Right kidney (tissue), 1 donor: ENCODE measurements around the gene GRAMD1A.
"Not testable (repeated sequence)": the region's sequence is repeated elsewhere in the genome, so short reads cannot be mapped to it uniquely, and the experiment has no call there.

Experiments
- DNase-seq: peaks from one replicate; pipeline ENCODE4 v3.0.0-alpha.2; 2016

The GRAMD1A gene

DNA sequence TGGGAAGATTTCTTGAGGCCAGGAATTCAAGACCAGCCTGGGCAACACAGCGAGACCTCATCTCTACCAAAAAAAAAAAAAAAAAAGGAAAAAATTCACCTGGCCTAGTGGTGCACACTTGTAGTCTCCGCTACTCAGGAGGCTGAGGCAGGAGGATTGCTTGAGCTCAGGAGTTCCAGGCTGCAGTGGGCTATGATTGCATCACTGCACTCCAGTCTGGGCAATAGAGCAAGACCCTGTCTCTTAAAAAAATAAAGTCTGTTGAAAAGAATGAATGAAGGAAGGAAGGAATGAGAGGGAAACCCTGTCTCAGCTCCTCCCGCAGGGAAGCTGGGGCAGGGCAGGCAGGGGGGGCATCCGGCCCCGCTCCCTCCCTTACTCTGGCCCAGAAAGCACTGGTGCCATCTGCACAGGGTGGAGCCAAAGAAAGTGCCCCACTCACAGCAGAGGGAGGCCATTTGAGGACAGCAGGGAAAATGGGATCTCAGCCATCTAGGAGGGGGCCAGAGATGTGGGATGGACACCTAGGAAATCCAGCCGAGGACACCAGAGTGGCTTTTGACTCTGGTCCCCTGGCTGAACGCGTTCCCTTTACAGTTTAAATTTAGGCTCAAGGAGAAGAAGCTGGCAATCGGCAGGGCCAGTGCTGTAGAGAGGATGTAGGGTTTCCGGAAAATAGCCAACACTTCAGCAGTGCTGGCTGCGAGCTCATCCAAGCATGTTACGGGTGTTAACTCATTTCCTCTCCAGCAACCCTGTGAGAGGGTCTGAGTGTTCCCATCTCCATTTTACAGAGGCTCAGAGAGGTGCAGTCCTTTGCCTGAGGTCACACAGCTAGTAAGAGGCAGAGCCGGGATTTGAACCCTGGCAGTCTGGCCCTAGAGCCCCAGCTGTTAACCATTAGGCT is 37.8 kb downstream of the GRAMD1A start:
- no peak for DNase-seq

DNA sequence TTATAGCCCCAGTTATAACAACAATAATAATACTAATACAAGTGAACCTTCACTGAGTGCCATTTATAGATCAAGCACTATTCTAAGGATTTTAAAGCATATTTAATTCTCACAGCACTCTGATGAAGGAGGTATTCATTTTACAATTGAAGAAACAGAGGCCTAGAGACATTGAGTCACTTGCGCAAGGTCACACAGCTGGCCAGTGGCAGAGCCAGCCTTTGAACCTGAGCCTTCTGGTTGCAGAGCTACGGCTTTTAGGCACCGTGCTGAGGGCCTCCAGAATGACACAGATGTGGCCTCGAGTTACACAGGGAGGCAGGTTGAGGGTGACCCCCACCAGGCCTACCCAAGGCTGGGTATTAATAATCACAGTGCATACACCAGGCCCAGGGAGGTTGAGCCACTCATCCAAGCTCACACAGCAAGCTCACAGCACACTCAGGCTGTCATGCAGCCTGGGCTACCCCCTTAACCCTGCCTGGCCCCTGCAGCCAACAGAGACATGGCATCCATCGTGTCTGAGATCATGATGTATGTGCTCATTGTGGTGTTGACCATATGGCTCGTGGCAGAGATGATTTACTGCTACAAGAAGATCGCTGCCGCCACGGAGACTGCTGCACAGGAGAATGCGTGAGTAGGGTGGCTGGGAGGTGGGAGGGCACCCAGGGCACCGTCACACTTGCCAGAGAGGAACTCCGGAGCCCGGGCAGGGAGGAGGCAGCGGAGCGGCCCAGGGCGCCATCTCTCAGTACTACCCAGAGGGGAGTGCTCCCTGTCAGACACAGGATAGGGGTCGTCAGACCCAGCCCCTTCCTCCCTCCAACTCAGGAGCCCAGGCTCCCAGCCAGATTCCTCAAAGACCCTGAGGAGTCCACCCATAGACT is 38.7 kb downstream of the GRAMD1A start:
- DNase-seq: peak; percentile 59

DNA sequence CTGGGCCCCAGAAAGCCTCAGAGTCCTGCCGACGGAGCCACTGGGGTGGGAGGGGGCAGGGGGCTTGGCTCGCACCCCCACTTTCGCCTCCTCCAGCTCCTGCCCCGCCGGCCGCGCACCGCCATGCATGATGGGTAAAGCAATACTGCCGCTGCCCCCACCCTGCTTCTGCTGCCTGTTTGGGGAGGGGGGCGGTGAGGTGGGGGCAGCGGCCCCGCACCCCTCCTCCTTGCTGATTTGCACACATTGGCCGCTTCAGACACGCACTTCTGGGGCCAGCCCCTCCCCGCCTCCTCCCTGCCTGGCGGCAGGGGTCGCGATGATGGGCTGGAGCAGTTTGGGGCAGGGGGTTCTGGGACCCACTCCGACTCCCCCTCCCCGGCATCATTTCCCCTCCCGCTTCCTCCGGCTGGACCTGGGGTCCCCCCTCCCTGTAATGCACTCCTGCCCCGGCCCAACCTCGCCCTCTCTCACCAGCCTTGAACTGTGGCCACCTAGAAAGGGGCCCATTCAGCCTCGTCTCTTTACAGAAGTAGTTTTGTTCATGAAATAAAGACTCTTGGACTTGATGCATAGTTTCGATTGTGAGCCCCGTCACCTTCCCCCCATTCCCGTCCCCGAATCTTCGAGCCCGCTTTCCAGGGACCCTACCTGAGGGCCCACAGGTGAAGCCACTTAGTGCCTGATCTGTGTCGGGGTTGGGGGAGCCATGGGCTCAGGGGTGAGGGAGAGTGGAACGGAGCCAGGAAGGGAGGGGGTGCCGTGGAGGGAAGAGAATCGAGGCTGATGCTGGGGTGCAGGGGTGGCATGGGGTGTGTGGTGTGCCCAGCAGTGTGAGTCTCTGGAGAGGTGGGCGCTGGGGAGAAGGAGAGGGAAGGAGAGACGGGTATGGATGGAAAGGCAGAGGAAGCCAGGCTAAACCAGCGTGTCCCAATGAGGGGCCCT is 40.0 kb downstream of the GRAMD1A start:
- peak; percentile 59 for DNase-seq

DNA sequence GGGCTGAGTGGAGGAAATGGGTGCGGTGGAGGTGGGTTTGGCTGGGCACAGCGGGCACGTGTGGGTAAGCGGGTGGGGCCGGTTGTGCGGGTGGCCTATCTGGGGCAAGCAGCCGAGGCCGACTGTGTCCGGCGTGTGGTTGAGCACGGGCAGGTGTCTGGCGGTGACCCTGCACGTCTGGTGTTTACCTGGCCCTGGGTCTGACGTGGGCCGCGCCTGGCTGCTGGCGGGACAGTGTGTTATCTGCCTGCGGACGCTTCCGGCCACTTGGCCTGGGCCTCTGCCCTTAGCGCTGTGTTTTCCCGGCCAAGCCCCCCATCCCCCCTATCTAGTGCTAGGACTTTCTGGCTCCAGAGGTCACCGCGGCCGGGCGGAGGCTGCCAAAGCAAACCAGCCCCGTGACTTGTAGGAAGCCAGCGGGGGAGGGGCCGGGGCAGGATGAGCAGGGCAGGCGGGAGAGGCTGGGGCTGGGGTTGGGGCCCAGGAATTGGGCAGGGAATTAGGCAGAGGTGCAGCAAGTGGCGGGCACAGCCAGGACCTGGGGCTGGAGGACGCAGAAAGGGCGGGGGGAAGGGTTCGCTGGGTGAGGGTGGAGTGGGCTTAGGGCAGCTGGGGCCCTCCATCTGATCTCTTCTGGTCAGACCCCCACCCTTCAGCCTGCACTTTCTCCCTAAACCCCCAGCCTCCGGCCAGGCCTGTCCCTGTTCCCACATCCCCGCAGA is 40.9 kb downstream of the GRAMD1A start:
- peak; percentile 62 for DNase-seq

DNA sequence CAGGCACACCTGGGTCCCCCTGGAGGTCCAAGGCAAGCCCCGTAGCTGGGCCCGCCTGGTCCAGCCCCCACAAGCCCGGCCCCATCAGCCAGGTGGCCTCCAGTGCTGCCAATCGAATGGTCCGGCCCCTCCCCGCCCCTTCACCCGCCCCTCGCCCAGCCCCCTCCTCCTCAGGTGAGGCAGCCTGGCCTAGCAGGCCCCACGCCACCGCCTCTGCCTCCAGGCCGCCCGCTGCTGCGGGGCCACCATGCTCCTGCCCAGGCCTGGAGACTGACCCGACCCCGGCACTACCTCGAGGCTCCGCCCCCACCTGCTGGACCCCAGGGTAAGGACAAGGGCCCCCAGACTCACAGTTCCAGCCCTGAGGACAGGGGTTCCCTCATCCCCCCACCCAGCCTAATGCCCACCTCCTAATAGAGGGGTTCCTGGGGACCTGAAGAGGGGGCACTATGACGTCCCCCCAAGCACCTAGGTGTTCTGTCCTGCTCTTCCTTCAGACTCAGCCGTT is 41.5 kb downstream of the GRAMD1A start, which contains the start of gene HPN:
Gene HPN, plus strand, starts transcription at position 174 of the 508 bp plus-strand sequence. CDS start 786 bp downstream, outside the sequence.
- peak; percentile 44 for DNase-seq

DNA sequence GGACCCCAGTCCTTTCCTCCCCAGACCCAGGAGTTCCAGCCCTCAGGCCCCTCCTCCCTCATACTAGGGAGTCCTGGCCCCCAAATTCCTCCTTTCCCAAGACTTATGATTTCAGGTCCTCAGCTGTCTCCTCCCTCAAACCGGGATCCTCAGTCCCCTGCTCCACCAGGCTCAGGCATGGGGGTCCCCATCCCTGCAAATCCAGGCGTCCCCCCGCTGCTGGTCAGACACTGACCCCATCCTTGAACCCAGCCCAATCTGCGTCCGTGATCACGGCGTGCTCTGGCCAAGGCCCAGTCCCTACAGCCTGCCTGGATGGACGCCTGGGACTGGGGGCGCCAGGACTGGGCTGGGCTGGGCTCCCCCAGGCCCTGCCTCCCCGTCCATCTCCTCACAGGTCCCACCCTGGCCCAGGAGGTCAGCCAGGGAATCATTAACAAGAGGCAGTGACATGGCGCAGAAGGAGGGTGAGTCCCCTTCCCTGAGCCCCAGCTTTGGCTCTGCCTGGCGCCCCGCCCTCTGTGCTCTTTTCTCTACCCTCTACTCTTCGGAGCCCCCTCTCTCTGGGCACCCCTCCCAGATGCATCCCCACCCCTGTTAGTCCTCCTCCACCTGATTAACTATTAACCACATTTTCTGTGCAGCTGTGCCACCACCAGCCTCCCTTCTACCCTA is 42.1 kb downstream of the GRAMD1A start:
- no peak for DNase-seq

DNA sequence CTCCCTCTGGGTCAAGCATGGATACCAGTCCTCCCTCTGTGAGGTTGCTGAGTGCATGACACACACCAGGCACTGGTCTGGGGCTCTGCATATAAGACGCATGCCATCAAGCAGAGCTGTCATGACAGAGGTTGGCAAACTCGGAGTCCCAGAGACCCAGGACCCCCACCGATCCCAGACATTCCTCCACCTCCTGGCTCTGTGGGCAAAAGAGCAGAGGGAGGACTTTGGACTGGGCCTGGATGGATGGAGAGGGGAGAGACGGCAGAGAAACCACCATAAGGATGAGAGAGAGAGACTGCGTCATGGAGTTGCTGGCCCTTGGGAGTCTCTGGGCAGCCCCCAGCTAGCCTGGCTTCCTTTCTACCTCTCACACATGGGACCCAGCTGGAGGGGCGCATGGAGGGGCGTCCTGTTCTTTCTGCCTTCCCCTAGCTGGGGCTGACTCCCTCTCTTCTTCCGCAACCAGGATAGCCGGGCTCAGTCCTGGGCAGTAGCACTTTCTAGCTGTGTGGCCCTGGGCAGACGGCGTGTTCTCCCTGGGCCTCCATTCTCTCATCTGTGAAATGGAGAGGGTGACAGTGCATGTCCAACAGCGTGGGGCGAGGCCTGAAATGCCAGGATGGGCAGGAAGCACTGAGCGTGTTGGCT is 43.0 kb downstream of the GRAMD1A start:
- no peak for DNase-seq

DNA sequence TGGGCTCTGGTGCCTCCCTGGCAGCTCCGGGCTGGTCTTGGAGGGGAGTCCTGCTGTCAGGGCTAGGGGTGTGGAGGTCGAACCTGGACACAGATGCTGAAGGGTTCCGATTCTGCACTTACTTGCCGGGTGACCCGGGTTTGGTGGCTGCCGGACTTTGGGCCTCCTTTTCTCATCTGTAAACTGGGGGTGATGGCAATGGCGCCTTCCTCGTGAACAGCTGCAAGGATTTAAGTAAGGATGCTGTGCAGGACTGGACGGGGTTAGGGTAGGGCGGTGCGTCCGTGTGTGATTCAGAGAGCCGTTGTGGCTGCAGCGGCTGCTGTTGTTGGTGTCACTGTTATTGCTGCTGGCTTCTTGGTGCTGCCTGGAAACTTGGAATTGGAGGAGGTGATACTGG is 43.8 kb downstream of the GRAMD1A start:
- DNase-seq: no peak

DNA sequence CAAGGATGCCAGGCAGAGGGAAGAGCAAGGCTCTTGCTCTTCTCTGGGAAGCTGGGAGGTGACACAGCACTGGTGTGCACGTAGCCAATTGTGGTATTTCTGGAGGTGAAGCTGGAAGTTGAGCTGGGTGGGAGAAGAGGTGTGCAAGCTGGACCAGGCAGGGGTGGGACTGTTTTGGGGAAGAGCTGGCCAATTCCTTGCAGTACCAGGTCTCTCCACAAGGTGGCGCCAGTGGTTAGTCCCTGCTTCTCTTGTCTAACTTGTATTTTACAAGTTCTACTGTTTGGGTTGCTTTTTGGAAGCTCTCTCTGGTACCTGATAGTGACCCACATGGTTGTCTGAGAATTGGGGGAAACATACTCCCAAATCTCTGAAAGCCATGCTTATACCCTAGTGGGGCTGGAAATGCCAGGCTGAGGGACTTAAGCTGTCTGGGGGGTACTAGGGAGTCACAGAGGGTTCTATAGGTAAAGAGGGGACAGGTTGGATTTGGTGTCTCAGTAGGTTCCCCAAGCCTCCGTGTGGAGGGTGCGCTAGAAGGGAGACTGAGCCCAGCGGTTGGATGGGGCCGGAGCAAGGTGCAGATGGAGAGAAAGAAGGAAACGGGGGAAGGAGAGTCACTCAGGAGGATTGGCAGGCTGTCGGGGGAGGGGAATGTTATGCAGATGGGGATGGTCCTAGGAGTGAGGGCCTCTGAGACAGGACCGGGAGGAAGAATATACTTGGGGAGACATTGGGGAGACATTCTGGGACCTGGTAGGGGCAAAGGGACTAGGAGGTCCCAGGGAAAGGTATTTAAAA is 44.4 kb downstream of the GRAMD1A start:
- no peak for DNase-seq

DNA sequence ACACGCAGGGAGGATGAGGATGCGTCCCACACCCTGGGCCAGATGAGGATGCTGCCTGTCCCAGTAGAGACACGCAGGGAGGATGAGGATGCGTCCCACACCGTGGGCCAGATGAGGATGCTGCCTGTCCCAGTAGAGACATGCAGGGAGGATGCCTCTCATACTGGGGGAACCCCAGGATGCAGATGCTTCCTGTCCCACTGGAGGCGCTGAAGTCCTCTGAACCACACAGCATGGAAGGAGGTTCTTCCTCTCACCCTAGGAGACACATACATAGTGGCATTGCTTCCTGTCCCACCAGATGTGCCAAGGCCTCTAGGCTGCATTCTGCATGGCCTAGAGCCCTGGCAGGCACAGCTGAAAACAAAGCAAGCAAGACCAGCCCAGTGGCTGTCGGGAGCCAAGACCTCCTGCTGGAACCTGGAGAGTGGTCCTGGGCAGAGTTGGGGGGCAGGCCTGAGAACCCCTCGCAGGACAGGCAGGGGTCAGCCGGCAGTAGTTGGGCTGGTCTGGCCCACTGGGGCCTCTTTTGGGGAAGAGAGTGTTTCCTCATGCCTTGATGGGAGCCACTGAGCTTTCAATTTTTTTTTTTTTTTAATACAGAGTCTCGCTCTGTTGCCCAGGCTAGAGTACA is 45.7 kb downstream of the GRAMD1A start:
- DNase-seq: no peak

DNA sequence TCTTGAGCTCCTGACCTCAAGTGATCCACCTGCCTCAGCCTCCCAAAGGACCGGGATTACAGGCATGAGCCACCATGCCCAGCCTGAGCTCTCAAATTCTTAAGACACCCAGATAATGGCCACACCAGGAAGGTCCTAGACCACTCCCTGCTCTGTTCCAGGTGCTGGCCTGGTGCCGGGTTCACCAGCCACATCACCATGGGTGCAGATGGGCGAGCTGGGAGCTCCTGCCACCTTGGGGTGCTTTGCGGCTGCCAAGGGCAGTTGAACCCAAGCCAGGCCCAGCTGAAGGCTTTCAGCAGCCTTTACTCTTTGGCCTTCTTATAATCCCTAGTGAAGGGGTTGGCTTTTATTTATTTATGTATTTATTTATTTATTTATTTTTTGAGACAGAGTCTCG is 46.3 kb downstream of the GRAMD1A start:
- DNase-seq: no peak

DNA sequence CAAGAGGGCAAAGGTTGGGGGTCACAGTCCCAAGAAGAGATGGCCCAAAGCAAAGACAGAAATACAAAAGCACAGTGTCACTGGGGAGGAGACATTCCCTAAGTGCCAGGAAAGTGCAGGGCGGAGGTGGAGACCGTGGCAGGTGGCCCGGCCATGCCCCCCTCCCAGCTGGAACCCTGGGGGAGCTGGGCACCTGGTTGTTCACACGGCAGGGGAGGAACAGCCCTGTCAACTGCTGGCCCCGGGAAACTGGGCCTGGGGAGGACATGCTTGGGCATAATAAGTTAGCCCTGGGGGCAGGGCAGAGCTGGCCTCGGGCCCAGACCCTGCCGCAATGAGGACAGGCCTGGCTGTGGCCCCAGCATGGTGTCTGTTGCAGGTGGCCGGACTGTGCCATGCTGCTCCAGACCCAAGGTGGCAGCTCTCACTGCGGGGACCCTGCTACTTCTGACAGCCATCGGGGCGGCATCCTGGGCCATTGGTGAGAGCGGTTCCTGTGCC is 48.8 kb downstream of the GRAMD1A start:
- DNase-seq: no peak

DNA sequence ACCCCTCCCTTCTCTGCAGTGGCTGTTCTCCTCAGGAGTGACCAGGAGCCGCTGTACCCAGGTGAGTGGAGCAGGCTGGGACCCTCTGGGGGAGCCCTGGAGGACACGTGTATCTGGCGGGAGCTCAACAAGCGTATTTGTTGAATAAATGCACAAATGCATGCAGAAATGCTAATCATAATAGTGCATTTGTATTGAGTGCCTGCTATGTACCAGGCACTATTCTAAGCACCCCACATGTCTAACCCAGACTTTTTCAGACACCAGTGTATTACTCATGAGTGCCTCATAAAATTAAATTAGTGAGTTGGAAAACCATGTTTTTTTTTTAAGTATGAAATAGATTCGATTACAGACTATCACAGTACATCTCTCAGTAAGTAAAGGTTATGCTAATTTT is 49.3 kb downstream of the GRAMD1A start:
- DNase-seq: no peak

DNA sequence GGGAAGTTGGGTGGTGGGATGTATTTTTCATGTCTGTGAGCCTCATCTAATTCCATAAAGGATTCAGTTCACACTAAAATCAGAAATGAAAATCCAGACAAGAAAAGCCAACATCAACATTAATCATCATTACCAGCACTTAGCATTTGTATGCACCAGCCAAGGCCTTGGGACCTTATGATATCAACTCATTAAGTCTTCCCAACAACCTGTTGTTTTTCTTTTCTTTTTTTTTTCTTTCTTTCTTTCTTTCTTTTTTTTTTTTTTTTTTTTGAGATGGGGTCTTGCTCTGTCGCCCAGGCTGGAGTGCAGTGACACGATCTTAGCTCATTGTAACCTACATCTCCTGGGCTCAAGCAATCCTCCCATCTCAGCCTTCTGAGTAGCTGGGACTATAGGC is 50.5 kb downstream of the GRAMD1A start:
- DNase-seq: not testable (repeated sequence)

DNA sequence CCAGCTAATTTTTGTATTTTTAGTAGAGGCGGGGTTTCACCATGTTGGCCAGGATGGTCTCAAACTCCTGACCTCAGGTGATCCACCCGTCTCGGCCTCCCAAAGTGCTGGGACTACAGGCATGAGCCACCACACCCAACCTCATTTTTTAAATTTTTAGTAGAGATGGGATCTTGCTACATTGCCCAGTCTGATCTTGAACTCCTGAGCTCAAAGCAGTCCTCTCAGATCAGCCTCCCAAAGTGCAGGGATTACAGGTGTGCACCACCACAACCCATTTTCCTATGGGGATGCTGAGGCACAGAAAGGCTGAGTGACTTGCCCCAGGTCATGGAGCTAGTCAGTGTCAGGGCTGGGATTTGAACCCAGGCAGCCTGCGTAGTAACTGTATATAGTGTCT is 51.1 kb downstream of the GRAMD1A start:
- DNase-seq: not testable (repeated sequence)

DNA sequence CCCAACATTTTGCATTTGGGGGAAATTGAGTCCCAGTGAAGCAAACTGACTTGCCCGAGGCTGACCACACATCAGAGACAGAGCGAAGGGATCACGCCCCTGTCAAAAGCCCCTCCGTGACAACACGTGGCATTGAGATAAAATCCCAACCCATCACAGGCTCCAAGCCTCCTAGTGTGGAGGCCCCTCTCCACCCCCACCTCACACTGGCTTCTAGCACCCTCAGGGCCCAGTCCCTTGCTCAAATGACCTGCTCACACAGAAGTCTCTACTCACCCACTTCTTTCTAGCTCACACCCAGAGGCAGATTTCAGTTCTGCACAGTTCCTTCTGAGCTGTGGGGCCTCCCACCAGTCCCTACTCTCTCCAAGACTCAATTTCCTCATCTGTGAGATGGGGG is 51.7 kb downstream of the GRAMD1A start:
- DNase-seq: no peak

DNA sequence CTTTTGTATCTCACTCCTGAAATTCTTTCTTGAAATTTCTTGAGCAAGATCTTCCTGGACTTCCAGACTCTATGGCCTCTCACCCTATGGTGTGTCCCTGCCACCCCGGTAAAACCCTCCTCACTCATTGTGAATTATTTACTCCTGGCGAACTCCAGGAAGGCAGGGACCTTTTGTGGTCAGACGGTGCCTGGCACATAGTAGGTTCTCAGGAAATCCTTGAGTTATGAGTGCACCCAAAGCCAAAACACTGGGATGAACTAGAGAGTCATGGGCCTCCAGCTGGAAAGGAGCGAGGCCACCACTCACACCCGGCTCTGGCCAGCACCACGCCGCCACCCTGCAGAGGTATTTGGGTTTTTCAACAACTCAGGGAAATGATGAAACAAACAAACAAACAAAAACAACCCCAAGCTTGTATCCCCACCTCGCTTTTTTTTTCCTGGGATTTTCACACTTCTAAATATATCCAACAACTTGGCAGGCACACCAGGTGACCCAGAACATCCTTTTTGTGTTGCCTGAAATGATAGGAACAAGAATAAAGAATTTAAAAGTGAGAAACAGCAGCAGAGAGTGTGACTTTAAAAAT is 52.6 kb downstream of the GRAMD1A start:
- DNase-seq: no peak
